GM19324 (cell line): ENCODE data around the gene PAGE2.
"Not testable (repeated sequence)": the region's sequence is repeated elsewhere in the genome, so short reads cannot be mapped to it uniquely, and the experiment has no call there.

Experiments used
- ATAC-seq: cut with Tn5 transposase; IDR thresholded peaks from one replicate; pipeline ENCODE4 v1.9.1; 2021; ENCODE audit warnings: mild to moderate bottlenecking, moderate library complexity; ENCODE audit not compliant: unreplicated experiment, low FRiP score

The PAGE2 gene

GRCh38 chrX:55120761-55121358 lies 32.0 kb downstream of the PAGE2 start:
- ATAC-seq: no peak

- ATAC-seq: no peak
Measured at GRCh38 chrX:55123900-55124299, 35.1 kb downstream of the PAGE2 start.

GRCh38 chrX:55127692-55128091 lies 38.9 kb downstream of the PAGE2 start:
- no peak for ATAC-seq

GRCh38 chrX:55129361-55129760 lies 40.5 kb downstream of the PAGE2 start:
- ATAC-seq: no peak

- no peak for ATAC-seq
Measured at GRCh38 chrX:55130481-55130880, 41.7 kb downstream of the PAGE2 start.

GRCh38 chrX:55132416-55132815 lies 43.6 kb downstream of the PAGE2 start:
- ATAC-seq: no peak

GRCh38 chrX:55135171-55135570 lies 46.4 kb downstream of the PAGE2 start:
- ATAC-seq: no peak

- not testable (repeated sequence) for ATAC-seq
Measured at GRCh38 chrX:55140800-55141199, 52.0 kb downstream of the PAGE2 start.
